WI38 (cell line): Measurements from ENCODE around the gene CCT2.

ENCODE experiments used
- H3K4me3 ChIP-seq: 2 replicates; pipeline ENCODE4 v1.5.1; 2011; ENCODE audit warnings: low read depth, mild to moderate bottlenecking, control low read depth, low read length
- CTCF ChIP-seq: IDR thresholded peaks from 2 replicates; pipeline ENCODE4 v1.5.1; 2012; ENCODE audit warnings: low read depth, mild to moderate bottlenecking, control low read depth, low read length

CCT2 gene

GRCh38 chr12:69620921-69621320 lies 35.7 kb downstream of the CCT2 start:
- no peak overlapping the region for H3K4me3 ChIP-seq
- no peak for TF ChIP-seq CTCF

- no peak overlapping the region for H3K4me3 ChIP-seq
- TF ChIP-seq CTCF, result no peak
Measured at GRCh38 chr12:69621551-69621950, 36.3 kb downstream of the CCT2 start.

DNA sequence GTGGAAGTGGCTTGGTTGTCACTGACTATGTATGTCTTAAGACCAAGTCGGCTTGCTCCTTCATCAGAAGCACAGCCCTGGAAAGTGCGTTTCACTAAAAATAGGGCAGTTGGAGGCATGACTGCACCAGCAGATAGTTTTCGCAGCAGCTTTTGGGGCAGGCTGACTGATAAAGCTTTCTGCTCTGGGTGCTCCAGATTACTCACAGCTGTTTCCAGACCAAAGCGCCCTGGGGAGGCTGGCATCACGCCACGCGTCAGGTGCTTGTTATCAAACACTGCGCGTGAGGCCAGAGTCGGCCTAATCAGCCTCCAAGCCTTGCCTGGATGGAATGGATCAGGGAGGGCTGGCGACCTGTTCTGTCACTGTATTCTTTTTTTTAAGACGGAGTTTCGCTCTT lies 38.7 kb downstream of the CCT2 start:
- no peak for TF ChIP-seq CTCF

GRCh38 chr12:69627501-69627900 lies 42.2 kb downstream of the CCT2 start:
- H3K4me3 ChIP-seq, result no peak overlapping the region
- TF ChIP-seq CTCF, result no peak

More for the DNA sequence above, 38.7 kb downstream of the CCT2 start:
- no peak overlapping the region for H3K4me3 ChIP-seq

DNA sequence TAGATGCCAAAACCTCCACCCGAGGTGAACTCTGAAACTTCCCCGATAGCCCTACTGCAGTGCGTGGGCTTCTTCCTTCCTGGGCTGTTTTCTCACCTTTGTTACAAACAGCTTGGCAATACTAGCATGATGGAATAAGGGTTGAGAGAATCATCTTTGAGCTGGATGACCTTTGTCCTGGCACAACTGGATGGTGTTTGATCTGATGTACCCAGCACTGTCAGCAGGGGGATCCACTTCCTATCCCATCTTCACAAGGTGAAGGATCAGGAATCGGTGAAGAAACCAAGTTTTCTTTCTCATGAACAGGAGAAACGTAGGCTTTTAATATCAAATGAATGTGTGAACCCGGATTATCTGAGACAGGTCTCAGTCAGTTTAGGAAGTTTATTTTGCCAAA lies 44.9 kb downstream of the CCT2 start:
- TF ChIP-seq CTCF, result peak; percentile 30
- H3K4me3 ChIP-seq, result no peak overlapping the region

- no peak overlapping the region for H3K4me3 ChIP-seq
- 0 out of 2 replicates have a peak, but pooled peaks have one; percentile 8 for TF ChIP-seq CTCF
Measured at GRCh38 chr12:69633061-69633460, 47.8 kb downstream of the CCT2 start.

- no peak overlapping the region for H3K4me3 ChIP-seq
- TF ChIP-seq CTCF, result peak; percentile 94
Measured at GRCh38 chr12:69639400-69640016, 54.2 kb downstream of the CCT2 start.
